ENCODE data around the gene PPP6R3.

DNA sequence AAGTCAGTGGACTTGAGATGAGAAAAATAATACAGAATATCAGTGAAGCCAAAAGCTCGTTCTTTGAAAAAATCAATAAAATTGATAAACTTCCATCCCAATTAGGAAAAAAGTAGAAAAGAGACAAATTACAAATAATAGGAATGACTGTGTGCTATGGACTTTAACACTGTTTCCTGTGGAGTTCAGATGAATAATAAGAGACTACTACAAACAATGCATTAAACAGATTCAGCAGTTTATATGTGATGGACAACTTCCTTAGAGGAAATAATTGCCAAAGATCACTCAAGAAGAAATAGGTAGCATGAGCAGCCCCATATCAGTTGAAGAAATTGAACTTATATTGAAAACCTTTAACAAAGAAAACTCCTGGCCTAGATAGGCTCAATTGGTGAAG lies 99.7 kb downstream of the PPP6R3 start:
- TF ChIP-seq MXI1 (IDR thresholded peaks at IDR 0.05; ENCODE audit: low read depth, low read length) (no peak), FOXM1 (IDR thresholded peaks at IDR 0.05; ENCODE audit: low read depth) (no peak)
- TF ChIP-seq, protein P1, sequence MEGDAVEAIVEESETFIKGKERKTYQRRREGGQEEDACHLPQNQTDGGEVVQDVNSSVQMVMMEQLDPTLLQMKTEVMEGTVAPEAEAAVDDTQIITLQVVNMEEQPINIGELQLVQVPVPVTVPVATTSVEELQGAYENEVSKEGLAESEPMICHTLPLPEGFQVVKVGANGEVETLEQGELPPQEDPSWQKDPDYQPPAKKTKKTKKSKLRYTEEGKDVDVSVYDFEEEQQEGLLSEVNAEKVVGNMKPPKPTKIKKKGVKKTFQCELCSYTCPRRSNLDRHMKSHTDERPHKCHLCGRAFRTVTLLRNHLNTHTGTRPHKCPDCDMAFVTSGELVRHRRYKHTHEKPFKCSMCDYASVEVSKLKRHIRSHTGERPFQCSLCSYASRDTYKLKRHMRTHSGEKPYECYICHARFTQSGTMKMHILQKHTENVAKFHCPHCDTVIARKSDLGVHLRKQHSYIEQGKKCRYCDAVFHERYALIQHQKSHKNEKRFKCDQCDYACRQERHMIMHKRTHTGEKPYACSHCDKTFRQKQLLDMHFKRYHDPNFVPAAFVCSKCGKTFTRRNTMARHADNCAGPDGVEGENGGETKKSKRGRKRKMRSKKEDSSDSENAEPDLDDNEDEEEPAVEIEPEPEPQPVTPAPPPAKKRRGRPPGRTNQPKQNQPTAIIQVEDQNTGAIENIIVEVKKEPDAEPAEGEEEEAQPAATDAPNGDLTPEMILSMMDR (IDR thresholded peaks at IDR 0.05) = no peak
- TF ChIP-seq, protein P2, sequence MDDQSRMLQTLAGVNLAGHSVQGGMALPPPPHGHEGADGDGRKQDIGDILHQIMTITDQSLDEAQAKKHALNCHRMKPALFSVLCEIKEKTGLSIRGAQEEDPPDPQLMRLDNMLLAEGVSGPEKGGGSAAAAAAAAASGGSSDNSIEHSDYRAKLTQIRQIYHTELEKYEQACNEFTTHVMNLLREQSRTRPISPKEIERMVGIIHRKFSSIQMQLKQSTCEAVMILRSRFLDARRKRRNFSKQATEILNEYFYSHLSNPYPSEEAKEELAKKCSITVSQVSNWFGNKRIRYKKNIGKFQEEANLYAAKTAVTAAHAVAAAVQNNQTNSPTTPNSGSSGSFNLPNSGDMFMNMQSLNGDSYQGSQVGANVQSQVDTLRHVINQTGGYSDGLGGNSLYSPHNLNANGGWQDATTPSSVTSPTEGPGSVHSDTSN (IDR thresholded peaks at IDR 0.05) = no peak

All from SK-N-SH (cell line).